Suppressor macrophage treated with lipopolysaccharide for 4 hours (primary cell): Measurements from ENCODE around the gene CCDC18.
"Not testable (repeated sequence)": the region's sequence is repeated elsewhere in the genome, so short reads cannot be mapped to it uniquely, and the experiment has no call there.

ENCODE experiments used
- DNase-seq: peaks from one replicate; pipeline ENCODE4 v3.0.0-alpha.2; 2020

Gene CCDC18

GRCh38 chr1:93172778-93173177, 7.7 kb upstream of the CCDC18 start:
- no peak for DNase-seq

DNA sequence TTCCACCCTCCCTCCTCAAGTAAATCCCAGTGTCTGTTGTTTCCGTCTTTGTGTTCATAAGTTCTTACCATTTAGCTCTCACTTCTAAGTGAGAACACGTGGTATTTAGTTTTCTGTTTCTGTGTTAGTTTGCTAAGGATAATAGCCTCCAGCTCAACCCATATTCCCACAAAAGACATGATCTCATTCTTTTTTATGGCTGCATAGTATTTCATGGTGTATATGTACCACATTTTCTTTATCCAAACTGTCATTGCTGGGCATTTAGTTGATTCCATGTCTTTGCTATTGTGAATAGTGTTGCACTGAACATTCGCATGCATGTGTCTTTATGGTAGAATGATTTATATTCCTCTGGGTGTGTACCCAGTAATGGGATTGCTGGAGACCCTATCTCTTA, 5.9 kb upstream of the CCDC18 start:
- not testable (repeated sequence) for DNase-seq

GRCh38 chr1:93177991-93178390, 2.5 kb upstream of the CCDC18 start:
- no peak for DNase-seq

- no peak for DNase-seq
These were observed 2.1 kb upstream of the CCDC18 start for GRCh38 chr1:93178418-93178817.

DNA sequence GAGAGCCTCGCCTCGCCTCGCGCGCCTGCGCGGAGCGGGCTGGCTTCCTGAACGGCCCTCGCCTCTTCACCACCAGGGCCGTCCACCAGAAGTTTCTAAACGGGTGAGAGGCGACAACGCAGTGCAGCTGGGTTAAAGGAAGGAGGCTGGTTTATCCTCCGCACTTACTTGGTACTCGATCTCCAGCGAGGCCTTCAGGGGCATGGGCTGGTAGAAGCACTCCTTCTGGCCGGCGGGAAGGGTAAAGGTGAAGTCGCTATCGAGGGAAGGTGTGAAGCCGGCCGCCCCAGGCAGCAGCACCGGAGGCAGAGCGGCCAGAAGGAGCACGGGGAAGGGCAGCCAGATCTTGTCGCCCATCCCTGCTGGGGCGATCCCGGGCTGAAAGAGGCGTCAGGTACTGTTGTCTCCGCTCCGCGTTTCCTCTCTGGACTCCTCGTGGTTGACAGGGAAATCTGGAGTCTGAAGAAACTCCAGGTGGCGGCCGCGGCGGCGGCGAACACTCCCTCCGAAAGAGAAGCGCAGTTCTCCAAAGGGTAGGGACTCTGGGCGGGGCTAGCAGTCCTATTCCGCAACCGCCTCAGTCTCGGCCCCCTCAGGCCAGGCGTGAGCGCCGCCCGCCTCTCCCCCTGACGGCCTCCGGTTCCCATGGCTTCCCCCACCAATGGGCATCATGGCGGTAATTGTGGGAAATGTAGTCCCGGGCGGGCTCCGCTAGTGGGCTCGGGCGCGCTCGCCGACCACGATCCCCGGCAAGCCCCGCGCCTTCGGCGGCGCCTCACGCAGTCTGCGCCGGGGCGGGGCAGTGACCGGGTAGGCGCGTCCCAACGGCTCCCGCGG, 420 bp upstream of the CCDC18 start, which contains the start of gene TMED5:
Gene TMED5 (minus strand): TSS at position 528 of the 837 bp plus-strand sequence. CDS start 171 bp downstream, at position 357.
- DNase-seq, result peak; percentile 99

GRCh38 chr1:93186667-93187066, 6.1 kb downstream of the CCDC18 start:
- DNase-seq, result no peak

DNA sequence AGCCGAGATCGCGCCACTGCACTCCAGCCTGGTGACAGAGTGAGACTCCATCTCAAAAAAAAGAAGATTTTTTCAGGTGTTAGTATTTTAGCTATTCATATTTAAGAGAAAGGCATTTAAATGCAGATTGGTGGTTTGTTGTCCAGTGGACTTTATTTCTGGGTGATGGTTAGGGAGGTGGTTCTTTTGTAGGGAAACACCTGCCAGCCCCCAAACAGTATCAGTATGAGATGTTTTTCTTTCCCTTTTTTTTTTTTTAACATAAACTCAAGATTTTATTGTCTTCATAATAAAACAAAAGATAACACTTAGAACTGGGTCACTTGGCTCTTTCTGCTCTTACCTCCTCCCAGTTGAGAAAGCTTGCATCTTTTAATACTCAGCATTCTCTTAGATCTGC, 9.9 kb downstream of the CCDC18 start:
- DNase-seq, result no peak

GRCh38 chr1:93194231-93194990, 13.9 kb downstream of the CCDC18 start:
- no peak for DNase-seq

DNA sequence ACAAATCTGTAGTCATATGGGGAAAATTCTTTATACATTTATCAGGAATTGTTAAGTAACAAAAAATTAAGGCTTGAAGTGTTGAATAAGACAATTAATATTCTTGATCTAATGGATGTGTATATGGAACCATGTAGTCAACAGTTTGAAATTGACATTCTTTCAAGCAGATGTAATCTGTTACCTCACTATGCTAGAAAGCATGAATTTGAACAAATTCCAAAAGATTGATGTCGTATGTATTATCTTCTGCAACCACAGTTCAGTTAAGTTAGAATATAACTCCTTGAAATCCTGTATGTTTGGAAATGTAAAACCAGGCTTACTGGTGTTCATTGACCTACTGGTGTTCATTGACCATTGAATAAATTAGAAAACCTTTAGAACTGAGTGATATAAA, 16.1 kb downstream of the CCDC18 start:
- no peak for DNase-seq

DNA sequence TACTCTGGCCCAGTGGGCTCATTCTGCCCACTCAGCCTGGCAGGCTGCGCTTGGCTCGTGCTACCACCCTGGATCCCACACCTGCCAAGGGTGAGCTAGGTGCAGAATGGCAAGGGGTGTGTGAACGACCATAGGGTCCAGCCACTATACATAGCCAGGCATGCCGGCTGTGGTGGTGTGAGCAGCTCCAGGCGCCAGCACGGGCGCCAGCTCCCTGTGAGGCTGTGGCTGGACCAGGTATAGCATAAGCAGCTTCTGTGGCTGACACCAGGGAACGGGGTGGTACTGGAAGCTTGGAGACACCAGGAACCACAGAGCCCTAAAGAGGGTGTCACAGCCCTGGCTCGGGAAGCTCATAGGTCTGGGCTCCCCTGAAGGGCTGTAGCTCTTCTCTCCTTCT, 18.6 kb downstream of the CCDC18 start:
- DNase-seq, result no peak

- no peak for DNase-seq
These were observed 19.6 kb downstream of the CCDC18 start for GRCh38 chr1:93200086-93200620.

GRCh38 chr1:93200714-93201113, 20.2 kb downstream of the CCDC18 start:
- no peak for DNase-seq

DNA sequence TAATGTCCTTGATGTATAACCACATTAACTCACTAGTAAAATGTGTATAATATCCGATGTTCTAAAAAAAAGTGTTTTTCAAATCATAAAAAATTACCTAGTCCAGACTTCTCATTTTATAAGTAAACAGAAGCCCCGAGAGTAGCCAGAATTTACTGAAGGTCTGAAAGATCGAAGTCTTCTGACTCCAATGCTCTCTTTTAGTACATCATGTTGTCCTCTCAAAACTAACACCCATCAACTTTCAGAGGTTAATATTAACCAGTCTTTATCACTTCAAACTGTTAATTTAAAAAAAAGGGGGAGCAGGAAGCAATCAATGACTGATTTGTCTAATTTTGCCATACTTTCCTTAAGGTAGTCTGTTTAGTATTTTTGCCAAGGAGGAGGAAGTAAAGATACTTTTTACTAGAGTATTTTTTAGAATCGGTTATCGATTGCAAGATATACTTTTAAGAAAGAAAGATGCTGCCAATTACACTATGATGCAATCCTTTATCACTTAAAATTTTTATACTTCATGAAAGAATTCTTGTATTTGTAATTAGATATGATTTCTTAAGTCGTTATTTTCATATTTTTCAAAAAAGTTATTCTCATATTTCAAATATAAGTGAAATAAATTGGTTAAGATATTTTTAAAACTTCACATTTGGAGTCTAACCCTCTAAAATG, 25.5 kb downstream of the CCDC18 start:
- no peak for DNase-seq

- no peak for DNase-seq
These were observed 26.0 kb downstream of the CCDC18 start for GRCh38 chr1:93206567-93206954.

DNA sequence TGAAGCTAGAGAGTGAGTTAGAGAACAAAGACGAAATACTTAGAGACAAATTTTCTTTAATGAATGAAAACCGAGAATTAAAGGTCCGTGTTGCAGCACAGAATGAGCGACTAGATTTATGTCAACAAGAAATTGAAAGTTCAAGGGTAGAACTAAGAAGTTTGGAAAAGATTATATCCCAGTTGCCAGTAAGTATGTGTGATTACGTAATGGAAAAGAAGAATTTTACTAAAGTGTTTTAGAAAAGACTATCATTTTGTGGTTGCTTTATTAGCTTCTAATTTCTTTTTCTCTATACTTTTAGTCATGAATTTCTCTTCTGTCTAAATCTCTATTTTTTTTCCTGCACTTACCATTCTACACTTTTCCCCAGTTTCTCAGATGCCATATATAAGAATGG, 26.7 kb downstream of the CCDC18 start:
- no peak for DNase-seq

DNA sequence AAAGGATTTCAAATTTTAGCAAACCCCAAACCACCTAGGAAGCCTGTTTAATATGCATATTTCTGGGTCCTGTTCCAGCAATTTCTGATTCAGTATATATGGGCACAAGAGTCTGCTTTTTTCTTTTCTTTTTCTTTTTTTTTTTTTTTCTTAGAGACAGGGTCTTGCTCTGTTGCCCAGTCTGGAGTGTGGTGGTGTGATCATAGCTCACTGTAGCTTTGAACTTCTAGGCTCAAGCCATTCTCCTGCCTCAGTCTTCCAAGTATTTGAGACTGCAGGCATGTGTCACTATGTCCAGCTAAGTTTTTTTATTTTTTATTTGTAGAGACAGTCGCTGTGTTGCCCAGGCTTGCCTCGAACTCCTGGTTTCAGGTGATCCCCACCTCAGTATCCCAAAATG, 34.8 kb downstream of the CCDC18 start:
- no peak for DNase-seq

- DNase-seq, result no peak
These were observed 38.9 kb downstream of the CCDC18 start for GRCh38 chr1:93219443-93219842.

GRCh38 chr1:93220716-93221115, 40.2 kb downstream of the CCDC18 start:
- not testable (repeated sequence) for DNase-seq

- DNase-seq, result no peak
These were observed 41.4 kb downstream of the CCDC18 start for GRCh38 chr1:93221913-93222312.

- no peak for DNase-seq
These were observed 42.6 kb downstream of the CCDC18 start for GRCh38 chr1:93223023-93223675.

GRCh38 chr1:93235261-93235660, 54.7 kb downstream of the CCDC18 start:
- no peak for DNase-seq

- no peak for DNase-seq
These were observed 56.5 kb downstream of the CCDC18 start for GRCh38 chr1:93237021-93237420.

- DNase-seq, result no peak
These were observed 57.9 kb downstream of the CCDC18 start for GRCh38 chr1:93238425-93238824.
